Superior temporal gyrus (tissue), 1 donor: ENCODE measurements around the gene METTL24.
A peak's percentile ranks its signal among the peaks of the same experiment; 100 is the strongest.
"Not testable (repeated sequence)": the region's sequence is repeated elsewhere in the genome, so short reads cannot be mapped to it uniquely, and the experiment has no call there.

Source experiments
- DNase-seq: peaks from one replicate; pipeline ENCODE4 v3.0.0-alpha.2; 2016; ENCODE audit errors: extremely low spot score

METTL24 gene

GRCh38 chr6:110315207-110315868, 42.8 kb downstream of the METTL24 start:
- DNase-seq = no peak

GRCh38 chr6:110310861-110311446, 47.2 kb downstream of the METTL24 start:
- DNase-seq = no peak

- not testable (repeated sequence) for DNase-seq
Observed at GRCh38 chr6:110309432-110309831, 48.7 kb downstream of the METTL24 start.

GRCh38 chr6:110307368-110307767, 50.8 kb downstream of the METTL24 start:
- no peak for DNase-seq

- not testable (repeated sequence) for DNase-seq
Observed at GRCh38 chr6:110305832-110306231, 52.3 kb downstream of the METTL24 start.

- DNase-seq = not testable (repeated sequence)
Observed at GRCh38 chr6:110303692-110304091, 54.5 kb downstream of the METTL24 start.

- DNase-seq = no peak
Observed at GRCh38 chr6:110298916-110299315, 59.2 kb downstream of the METTL24 start.

- no peak for DNase-seq
Observed at GRCh38 chr6:110298411-110298810, 59.7 kb downstream of the METTL24 start.

GRCh38 chr6:110296241-110297025, 61.7 kb downstream of the METTL24 start:
- DNase-seq = peak; percentile 55

- DNase-seq = peak; percentile 34
Observed at GRCh38 chr6:110295451-110296165, 62.5 kb downstream of the METTL24 start.

GRCh38 chr6:110287462-110288341, 70.4 kb downstream of the METTL24 start:
- DNase-seq = no peak

GRCh38 chr6:110285306-110286060, 72.7 kb downstream of the METTL24 start:
- peak; percentile 29 for DNase-seq

- peak; percentile 81 for DNase-seq
Observed at GRCh38 chr6:110284855-110285254, 73.3 kb downstream of the METTL24 start.

- peak; percentile 36 for DNase-seq
Observed at GRCh38 chr6:110283657-110284056, 74.5 kb downstream of the METTL24 start.

GRCh38 chr6:110282412-110282811, 75.7 kb downstream of the METTL24 start:
- DNase-seq = no peak

GRCh38 chr6:110277100-110277665, 81.0 kb downstream of the METTL24 start:
- DNase-seq = peak; percentile 53

- not testable (repeated sequence) for DNase-seq
Observed at GRCh38 chr6:110272781-110273180, 85.4 kb downstream of the METTL24 start.

GRCh38 chr6:110271732-110272022, 86.5 kb downstream of the METTL24 start:
- no peak for DNase-seq

- no peak for DNase-seq
Observed at GRCh38 chr6:110270165-110270564, 88.0 kb downstream of the METTL24 start.

GRCh38 chr6:110269623-110270022, 88.5 kb downstream of the METTL24 start:
- no peak for DNase-seq
